ENCODE measurements around the gene PRR14L.
A peak's percentile ranks its signal among the peaks of the same experiment; 100 is the strongest.
"Not testable (repeated sequence)": the region's sequence is repeated elsewhere in the genome, so short reads cannot be mapped to it uniquely, and the experiment has no call there.

PRR14L gene

GRCh38 chr22:31749636-31750364 lies at the start of gene PRR14L:
Gene PRR14L (minus strand): TSS chr22:31750132. CDS start chr22:31738860, 11,272 bp downstream.
- peak; percentile 98 for DNase-seq (ENCODE audit: low read depth, low spot score)

GRCh38 chr22:31799358-31799757 lies 49.4 kb upstream of the PRR14L start:
- not testable (repeated sequence) for DNase-seq (ENCODE audit: low read depth, low spot score)

- no peak for DNase-seq (ENCODE audit: low read depth, low spot score)
These were observed 40.3 kb upstream of the PRR14L start for GRCh38 chr22:31790240-31790639.

GRCh38 chr22:31789803-31790202 lies 39.9 kb upstream of the PRR14L start:
- DNase-seq (ENCODE audit: low read depth, low spot score), result no peak

- DNase-seq (ENCODE audit: low read depth, low spot score), result no peak
These were observed 26.3 kb upstream of the PRR14L start for GRCh38 chr22:31776231-31776630.

- no peak for DNase-seq (ENCODE audit: low read depth, low spot score)
These were observed 23.5 kb upstream of the PRR14L start for GRCh38 chr22:31773416-31773815.

- DNase-seq (ENCODE audit: low read depth, low spot score), result no peak
These were observed 18.6 kb upstream of the PRR14L start for GRCh38 chr22:31768422-31769059.

- DNase-seq (ENCODE audit: low read depth, low spot score), result no peak
These were observed 14.9 kb upstream of the PRR14L start for GRCh38 chr22:31764785-31765184.

GRCh38 chr22:31758860-31759259 lies 8.9 kb upstream of the PRR14L start:
- not testable (repeated sequence) for DNase-seq (ENCODE audit: low read depth, low spot score)

- DNase-seq (ENCODE audit: low read depth, low spot score), result no peak
These were observed 7.3 kb upstream of the PRR14L start for GRCh38 chr22:31757265-31757664.

- DNase-seq (ENCODE audit: low read depth, low spot score), result no peak
These were observed 4.9 kb upstream of the PRR14L start for GRCh38 chr22:31754813-31755212.

- peak; percentile 89 for DNase-seq (ENCODE audit: low read depth, low spot score)
These were observed 3.9 kb upstream of the PRR14L start, which contains the start of gene DEPDC5 for GRCh38 chr22:31753634-31754501. Gene DEPDC5 (plus strand): TSS chr22:31754019. CDS start chr22:31754922, 903 bp downstream.

GRCh38 chr22:31753005-31753633 lies 3.2 kb upstream of the PRR14L start:
- DNase-seq (ENCODE audit: low read depth, low spot score), result no peak

- DNase-seq (ENCODE audit: low read depth, low spot score), result no peak
These were observed 2.3 kb upstream of the PRR14L start for GRCh38 chr22:31752096-31752847.

GRCh38 chr22:31750365-31751284 lies 693 bp upstream of the PRR14L start:
- no peak for DNase-seq (ENCODE audit: low read depth, low spot score)

- DNase-seq (ENCODE audit: low read depth, low spot score), result no peak
These were observed 1.4 kb downstream of the PRR14L start for GRCh38 chr22:31748490-31748889.

GRCh38 chr22:31747441-31747840 lies 2.5 kb downstream of the PRR14L start:
- no peak for DNase-seq (ENCODE audit: low read depth, low spot score)

- DNase-seq (ENCODE audit: low read depth, low spot score), result no peak
These were observed 6.1 kb downstream of the PRR14L start for GRCh38 chr22:31743871-31744270.

GRCh38 chr22:31742682-31743081 lies 7.2 kb downstream of the PRR14L start:
- no peak for DNase-seq (ENCODE audit: low read depth, low spot score)

GRCh38 chr22:31742115-31742514 lies 7.8 kb downstream of the PRR14L start:
- no peak for DNase-seq (ENCODE audit: low read depth, low spot score)

Measured in activated CD4-positive, CD25-positive, alpha-beta regulatory T cell treated with anti-CD3 and anti-CD28 coated beads, Interleukin-2, amount 50 U/mL, for 16 hours (primary cell).